Subcutaneous abdominal adipose tissue (tissue), 5 donors: ENCODE results near the gene PARD3.

Source experiments
- H3K27ac ChIP-seq: one replicate; pipeline ENCODE4 v1.7.0; 2013; ENCODE audit warnings: low read depth, mild to moderate bottlenecking, inconsistent platforms, low read length, moderate library complexity
- H3K27me3 ChIP-seq, 5 donors: one replicate each; pipeline ENCODE4 v1.7.0; 2013; ENCODE audit warnings: low read length in 5 of 5, inconsistent platforms in 1 of 5; ENCODE audit not compliant: control insufficient read depth in 5 of 5, insufficient read depth in 4 of 5
- H3K36me3 ChIP-seq, 5 donors: one replicate each; pipeline ENCODE4 v1.7.0; 2013; ENCODE audit warnings: low read length in 5 of 5; ENCODE audit not compliant: control insufficient read depth in 5 of 5, insufficient read depth in 5 of 5
- H3K4me1 ChIP-seq, 5 donors: one replicate each; pipeline ENCODE4 v1.7.0; 2013; ENCODE audit warnings: low read length in 5 of 5, mild to moderate bottlenecking in 3 of 5, moderate library complexity in 1 of 5; ENCODE audit not compliant: control insufficient read depth in 5 of 5, insufficient read depth in 5 of 5
- H3K4me3 ChIP-seq, 5 donors: one replicate each; pipeline ENCODE4 v1.7.0; 2013; ENCODE audit warnings: low read length in 5 of 5, low read depth in 1 of 5
- H3K9ac ChIP-seq, 5 donors: one replicate each; pipeline ENCODE4 v1.7.0; 2013; ENCODE audit warnings: low read length in 5 of 5, mild to moderate bottlenecking in 4 of 5, moderate library complexity in 3 of 5
- H3K9me3 ChIP-seq, 5 donors: one replicate each; pipeline ENCODE4 v1.7.0; 2013; ENCODE audit warnings: low read length in 5 of 5; ENCODE audit not compliant: control insufficient read depth in 5 of 5
- donor health status: healthy.
- donor health status: healthy.
- donor health status: healthy.
- donor health status: healthy.
- donor health status: healthy.

The PARD3 gene

DNA sequence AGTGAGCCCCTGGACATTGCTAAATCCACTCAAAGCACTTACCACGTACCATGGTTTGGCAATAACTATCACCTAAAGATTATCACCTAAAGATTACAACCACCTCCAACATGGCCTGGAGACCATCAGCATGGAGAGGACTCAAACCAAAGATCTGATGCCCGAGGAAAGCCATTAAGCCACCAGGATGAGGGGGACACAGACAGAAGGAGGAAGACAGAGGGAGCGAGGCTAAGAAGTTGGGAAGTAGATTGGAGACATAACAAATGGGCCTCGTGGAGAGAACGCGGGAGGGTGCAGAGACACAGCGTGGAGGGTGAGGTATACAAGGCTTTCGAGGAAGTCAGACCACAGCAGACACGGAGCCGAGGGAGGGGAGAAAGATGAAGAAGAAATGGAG, 700.2 kb downstream of the PARD3 start:
- no peak overlapping the region for H3K9ac ChIP-seq
- no peaks in the 10 kb centered on the region for H3K9me3 ChIP-seq
- H3K27me3 ChIP-seq = no peaks in the 10 kb centered on the region
- peaks cover 0 to 15% (median 5%) of the 10 kb centered on the region in 5 donors for H3K4me1 ChIP-seq
- H3K4me3 ChIP-seq = no peak overlapping the region
- H3K27ac ChIP-seq = no peak overlapping the region
- peaks cover 0 to 5% (median 0%) of the 10 kb centered on the region in 5 donors for H3K36me3 ChIP-seq

DNA sequence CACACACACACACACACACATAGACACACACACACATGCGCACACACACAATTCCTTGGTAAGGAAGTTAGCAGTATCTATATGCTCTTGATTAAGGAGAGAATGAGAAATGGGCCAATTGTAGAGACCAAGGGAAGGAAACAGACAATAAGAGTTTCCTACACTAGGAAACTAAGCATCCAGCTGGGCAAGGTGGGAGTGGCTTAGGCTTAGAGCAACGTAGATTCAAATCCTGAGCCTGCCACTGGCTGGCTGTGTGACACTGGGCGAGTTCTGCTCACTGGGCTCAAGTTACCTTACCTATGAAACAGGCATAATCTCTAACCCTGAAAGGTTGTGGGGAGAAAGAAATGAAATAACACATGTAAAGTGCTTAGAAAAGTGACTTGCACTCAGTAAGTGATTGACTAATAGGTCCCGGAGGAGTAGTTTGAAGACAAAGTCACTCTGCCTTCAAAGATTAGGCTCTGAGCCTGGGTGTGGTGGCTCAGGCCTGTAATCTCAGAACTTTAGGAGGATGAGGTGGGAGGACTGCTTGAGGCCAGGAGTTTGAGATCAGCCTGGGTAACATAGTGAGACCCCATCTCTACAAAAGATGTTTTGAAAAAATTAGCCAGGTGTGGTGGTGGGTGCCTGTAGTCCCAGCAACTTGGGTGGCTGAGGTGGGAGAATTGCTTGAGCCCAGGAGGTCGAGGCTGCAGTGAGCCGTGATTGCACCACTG, 701.4 kb downstream of the PARD3 start:
- no peaks in the 10 kb centered on the region for H3K9me3 ChIP-seq
- peaks cover 0 to 5% (median 0%) of the 10 kb centered on the region in 5 donors for H3K36me3 ChIP-seq
- H3K9ac ChIP-seq = no peak overlapping the region
- no peak overlapping the region for H3K4me3 ChIP-seq
- no peak overlapping the region for H3K27ac ChIP-seq
- H3K4me1 ChIP-seq = peaks cover 0 to 15% (median 5%) of the 10 kb centered on the region in 5 donors
- no peaks in the 10 kb centered on the region for H3K27me3 ChIP-seq

DNA sequence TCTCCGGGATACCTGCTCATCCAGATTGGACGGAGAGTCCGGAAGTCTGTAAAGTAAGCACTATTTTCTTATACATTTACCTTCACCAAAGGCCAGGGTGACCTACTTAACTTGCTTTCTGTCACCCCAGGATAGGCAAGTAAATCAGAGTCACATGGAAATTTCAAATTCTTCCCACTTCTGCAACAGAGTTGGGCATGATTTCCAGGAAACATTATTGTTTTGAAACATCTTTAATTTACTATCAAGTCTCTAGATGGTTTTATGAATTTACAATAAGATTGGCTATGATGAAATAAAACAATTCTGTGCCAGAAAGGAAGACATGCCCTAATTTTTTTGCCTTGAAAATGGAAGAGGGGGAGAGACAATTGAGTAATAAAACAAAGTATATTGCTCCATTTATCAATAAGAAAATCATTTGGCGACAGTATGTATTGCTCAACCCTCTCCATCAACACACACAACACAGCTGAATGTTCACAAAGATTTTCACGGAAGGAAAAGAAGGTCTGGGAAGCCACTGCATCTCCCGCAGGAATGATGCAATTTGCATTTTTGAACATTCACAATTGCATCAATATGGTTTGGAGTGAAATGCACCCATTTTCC, 702.8 kb downstream of the PARD3 start:
- Histone ChIP-seq H3K27me3 (no peaks in the 10 kb centered on the region), H3K36me3 (peaks cover 0 to 5% (median 0%) of the 10 kb centered on the region in 5 donors), H3K4me1 (peaks cover 0 to 15% (median 5%) of the 10 kb centered on the region in 5 donors)

DNA sequence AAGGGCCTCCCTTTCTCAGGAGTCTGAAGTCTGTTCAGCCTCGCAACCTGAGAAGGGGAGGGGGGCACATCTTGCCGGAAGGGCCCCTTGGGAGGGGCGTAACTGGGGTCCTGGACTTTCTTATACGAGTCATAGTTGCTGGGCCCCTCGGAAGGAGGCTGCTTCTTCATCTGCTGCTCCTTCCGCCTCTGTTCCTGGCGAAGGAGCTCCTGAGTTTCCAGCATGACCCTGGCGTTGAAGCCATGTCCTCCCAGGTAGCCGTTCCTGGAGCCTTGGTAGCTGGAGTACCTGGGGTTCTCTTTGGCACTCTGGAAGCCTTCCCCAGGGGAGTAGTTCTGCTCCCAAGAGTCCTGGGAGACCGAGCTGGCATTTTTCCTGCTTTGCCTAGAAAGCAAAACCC, 703.9 kb downstream of the PARD3 start:
- peaks cover 0 to 8% (median 5%) of the 10 kb centered on the region in 5 donors for H3K4me1 ChIP-seq
- H3K36me3 ChIP-seq = peaks cover 0 to 5% (median 0%) of the 10 kb centered on the region in 5 donors
- H3K4me3 ChIP-seq = no peak overlapping the region
- no peaks in the 10 kb centered on the region for H3K9me3 ChIP-seq
- no peak overlapping the region for H3K27ac ChIP-seq
- H3K27me3 ChIP-seq = no peaks in the 10 kb centered on the region
- no peak overlapping the region for H3K9ac ChIP-seq

More for the DNA sequence above, 702.8 kb downstream of the PARD3 start:
- no peak overlapping the region for H3K4me3 ChIP-seq
- no peak overlapping the region for H3K27ac ChIP-seq
- no peaks in the 10 kb centered on the region for H3K9me3 ChIP-seq
- no peak overlapping the region for H3K9ac ChIP-seq

DNA sequence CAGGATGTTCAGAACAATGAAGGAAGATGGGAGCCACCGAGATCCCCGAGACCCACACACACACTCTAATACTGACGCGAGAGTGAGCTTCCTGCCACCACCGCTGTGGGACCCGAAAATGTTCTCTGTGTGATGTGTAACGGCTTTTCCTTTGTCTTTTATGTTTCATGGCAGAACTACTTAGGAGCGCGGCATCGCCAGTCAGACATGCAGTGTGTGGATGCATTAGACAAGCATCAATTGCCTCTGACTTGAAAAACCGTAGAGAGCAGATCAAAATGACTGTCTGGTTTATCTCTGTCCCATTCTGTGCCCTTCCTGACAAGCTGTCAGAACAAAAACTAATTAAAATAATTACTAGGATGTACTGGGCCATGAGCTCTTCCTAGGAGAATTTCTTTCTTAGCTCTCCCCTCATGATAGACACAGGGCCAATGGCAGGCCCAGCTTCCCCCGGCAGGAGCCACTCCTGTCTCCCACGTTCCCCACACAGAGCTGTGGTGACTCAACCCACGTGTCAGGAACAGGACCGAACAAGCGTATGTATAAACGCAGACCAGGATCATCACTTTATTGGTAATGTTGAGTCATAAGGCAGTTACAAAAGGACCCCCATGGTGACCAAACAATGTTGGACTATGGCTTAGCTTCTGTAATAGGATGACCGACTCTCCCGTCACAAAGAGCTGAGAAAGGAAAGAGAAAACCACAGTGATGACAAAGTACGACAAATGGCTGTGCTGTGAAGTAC, 705.0 kb downstream of the PARD3 start:
- H3K4me1 ChIP-seq = peaks cover 0 to 8% (median 5%) of the 10 kb centered on the region in 5 donors
- H3K9ac ChIP-seq = no peak overlapping the region
- H3K27me3 ChIP-seq = no peaks in the 10 kb centered on the region
- no peak overlapping the region for H3K4me3 ChIP-seq
- H3K27ac ChIP-seq = no peak overlapping the region
- H3K36me3 ChIP-seq = peaks cover 0 to 5% (median 0%) of the 10 kb centered on the region in 5 donors
- H3K9me3 ChIP-seq = no peaks in the 10 kb centered on the region

DNA sequence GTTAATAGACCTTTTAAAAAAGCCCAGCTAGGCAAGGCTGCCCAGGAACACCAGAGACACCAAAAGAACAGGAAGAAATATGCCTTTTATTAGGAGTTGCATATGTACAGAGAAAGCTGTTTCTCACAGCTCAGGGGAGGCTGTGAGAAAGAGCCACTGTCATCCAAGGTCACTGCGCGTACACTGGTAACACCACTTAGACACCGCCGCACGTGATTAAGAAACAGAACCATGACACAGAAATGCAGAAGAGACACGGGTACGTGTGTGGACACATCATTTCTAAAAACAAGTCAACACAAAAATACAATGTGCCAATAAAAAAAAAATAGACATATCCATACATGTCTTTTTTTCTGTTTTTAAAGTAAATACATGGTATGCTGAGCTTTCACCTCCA, 705.6 kb downstream of the PARD3 start:
- H3K4me3 ChIP-seq = no peak overlapping the region
- no peak overlapping the region for H3K27ac ChIP-seq
- H3K36me3 ChIP-seq = peaks cover 0 to 5% (median 0%) of the 10 kb centered on the region in 5 donors
- H3K4me1 ChIP-seq = peaks cover 0 to 8% (median 5%) of the 10 kb centered on the region in 5 donors
- no peaks in the 10 kb centered on the region for H3K9me3 ChIP-seq
- H3K9ac ChIP-seq = no peak overlapping the region
- no peaks in the 10 kb centered on the region for H3K27me3 ChIP-seq

DNA sequence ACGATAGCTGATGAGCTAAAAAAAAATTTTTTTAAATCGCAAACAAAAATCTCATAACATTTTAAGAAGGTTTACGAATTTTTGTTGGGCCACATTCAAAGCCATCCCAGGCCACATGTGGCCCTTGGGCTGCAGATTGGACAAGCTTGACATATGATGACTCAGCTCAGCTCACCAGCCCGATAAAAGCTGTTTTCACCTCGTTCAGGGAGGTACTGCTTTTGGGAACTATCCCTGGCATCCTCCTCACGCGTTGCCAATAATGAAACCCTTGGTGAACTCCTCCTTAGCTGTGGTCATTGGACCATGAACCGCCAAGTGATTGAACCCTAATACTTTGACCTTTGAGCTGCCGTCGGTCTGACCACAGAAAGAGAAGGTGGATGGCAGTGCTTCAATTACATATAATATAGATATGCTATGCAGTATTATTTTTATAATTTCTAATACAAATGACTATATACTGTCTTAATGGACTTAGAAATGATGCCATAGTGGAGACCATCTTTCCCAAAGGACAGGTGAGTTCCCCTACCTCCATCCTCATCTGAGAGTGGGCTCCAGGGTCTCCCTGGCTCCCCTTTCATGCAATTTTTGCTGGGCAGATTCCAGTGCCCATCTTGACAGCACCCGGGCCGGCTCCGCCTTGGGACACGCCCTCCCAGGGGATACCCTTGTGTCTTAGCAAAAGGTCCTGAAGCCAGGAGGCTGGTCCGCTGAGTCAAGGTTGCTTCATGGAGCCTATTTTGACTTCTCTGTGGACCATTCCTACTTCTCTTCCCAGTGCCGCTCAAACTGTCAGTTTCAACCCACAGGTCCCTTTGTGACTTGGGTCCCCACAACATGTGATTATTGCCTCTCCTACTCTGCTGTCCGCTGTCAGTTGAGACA, 707.2 kb downstream of the PARD3 start:
- no peaks in the 10 kb centered on the region for H3K9me3 ChIP-seq
- no peak overlapping the region for H3K9ac ChIP-seq
- no peak overlapping the region for H3K4me3 ChIP-seq
- peaks cover 0 to 5% (median 0%) of the 10 kb centered on the region in 5 donors for H3K36me3 ChIP-seq
- peaks cover 0 to 10% (median 8%) of the 10 kb centered on the region in 5 donors for H3K4me1 ChIP-seq
- H3K27me3 ChIP-seq = no peaks in the 10 kb centered on the region
- no peak overlapping the region for H3K27ac ChIP-seq

DNA sequence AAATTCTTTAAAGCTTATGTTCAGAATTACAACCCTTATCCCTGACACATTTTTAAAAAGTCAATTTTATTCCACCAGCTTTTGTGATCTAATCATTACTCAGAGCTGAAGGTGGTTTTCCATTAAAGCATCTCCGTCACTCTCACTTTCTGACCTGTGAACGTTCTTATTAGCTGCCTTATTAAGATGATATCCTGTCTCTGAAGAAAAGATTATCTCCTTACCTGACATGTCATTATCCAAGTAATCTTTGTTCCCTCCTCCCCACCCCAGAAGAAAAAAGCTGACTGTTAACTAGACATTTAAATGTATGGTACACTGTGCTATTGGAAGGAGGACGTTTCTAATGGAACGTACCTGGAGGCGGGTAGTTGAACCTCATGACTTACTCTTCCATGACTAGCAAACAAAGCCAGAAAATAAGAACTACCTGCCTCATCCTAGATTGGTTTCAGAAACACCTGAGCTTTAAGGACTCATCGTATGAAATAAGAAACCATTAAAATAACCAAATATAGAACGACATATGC, 708.7 kb downstream of the PARD3 start:
- Histone ChIP-seq H3K27me3 (no peaks in the 10 kb centered on the region), H3K27ac (no peak overlapping the region), H3K4me1 (peaks cover 7 to 19% (median 17%) of the 10 kb centered on the region in 5 donors), H3K36me3 (peaks cover 0 to 5% (median 0%) of the 10 kb centered on the region in 5 donors), H3K9me3 (no peaks in the 10 kb centered on the region), H3K9ac (no peak overlapping the region), H3K4me3 (no peak overlapping the region)

DNA sequence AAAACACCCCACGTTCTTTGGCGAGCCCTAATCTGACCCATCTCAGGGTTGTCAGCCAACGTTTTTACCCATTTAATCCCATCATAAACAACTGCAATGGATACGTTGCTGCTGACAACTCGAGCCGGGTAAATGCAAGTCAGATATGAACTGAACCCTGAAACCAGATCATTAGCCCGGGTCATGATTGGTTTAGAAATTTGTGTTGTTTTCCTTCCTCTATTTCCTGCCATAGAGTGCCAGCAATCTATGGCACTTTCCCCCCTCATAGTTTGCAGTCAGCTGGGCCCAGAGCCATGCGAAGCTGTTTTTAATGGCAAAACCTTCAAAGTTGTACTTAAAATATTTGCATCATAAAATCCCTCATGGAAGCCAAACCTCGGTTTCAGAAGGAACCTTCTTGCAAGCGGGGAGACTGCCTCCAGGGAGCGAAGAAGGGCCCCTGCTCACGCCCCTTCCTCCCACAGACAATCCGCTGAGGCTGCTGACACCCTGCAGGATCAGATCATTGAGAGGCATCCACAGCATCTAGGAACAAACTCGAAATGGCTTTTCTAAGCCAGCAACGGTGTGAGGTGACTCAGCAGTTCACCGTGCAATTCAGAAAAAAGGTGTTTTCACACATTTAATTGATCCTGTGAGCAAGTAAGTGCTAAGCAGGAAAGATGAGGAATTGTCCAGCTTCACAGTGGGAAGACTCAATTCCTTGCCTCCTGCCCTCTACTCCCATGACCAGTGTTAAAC, 710.1 kb downstream of the PARD3 start:
- no peaks in the 10 kb centered on the region for H3K36me3 ChIP-seq
- H3K27me3 ChIP-seq = no peaks in the 10 kb centered on the region
- H3K4me3 ChIP-seq = no peak overlapping the region
- no peaks in the 10 kb centered on the region for H3K9me3 ChIP-seq
- H3K4me1 ChIP-seq = peaks cover 7 to 21% (median 18%) of the 10 kb centered on the region in 5 donors
- no peak overlapping the region for H3K9ac ChIP-seq
- H3K27ac ChIP-seq = no peak overlapping the region
